HL-60/S4 treated with phorbol 12-myristate 13-acetate at 8.2 ng/mL for 4 days and 3 days (cell line): ENCODE data around the gene CR1.
"Not testable (repeated sequence)": the region's sequence is repeated elsewhere in the genome, so short reads cannot be mapped to it uniquely, and the experiment has no call there.

ENCODE experiments used
- in situ Hi-C: fragments of 300-500 bp; cut with MboI; formaldehyde crosslinking; loops from 2 replicates; pipeline ENCODE4 v1.15.0; 2022; ENCODE audit warnings: low sequenced_read_pairs

CR1 gene

DNA sequence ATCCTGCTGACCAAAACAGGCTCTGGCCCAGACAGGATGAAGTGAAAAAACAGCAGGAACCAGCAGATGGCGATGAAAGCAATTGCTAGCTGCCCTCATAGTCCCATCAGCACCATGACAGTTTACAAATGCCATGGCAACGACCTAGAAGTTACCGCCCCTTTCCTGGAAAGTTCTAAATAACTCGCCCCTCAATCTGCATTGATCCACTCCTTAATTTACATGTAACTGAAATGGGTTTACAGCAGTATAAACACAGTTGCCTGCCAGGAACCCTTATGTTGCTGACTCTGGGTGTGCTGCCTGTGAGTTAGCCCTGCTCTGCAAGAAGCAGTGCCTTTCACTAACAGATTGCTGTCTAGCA is 83.5 kb downstream of the CR1 start:
- in situ Hi-C loops, result no loop called here

DNA sequence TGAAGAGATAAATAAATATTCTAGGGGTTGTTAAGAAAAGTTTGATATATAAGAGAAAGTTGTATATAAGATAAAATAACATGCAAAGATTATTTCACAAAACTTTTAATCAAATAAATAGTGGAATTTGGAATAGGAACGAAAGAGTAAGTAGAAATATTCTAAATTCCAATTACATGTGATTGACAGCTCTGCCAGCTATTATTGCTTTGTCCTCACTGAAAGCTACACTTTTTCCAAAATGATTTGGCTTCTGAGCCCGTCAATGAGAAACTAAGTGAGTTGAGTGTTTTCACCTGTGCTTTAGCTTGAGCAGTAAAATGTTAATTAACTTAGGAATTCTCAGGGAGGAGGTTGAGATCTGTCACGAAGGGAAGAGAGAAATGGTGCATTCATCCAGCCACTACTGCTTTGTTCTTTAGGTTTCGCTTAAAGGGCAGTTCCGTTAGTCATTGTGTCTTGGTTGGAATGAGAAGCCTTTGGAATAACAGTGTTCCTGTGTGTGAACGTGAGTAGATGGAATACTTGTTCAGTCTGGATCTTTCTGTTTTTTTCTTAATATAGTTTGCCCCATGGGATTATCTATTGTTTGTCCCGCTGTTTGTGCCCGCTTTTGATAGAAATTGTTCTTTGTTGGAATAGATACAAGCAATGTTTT is 85.7 kb downstream of the CR1 start:
- in situ Hi-C loops, result no loop called here

DNA sequence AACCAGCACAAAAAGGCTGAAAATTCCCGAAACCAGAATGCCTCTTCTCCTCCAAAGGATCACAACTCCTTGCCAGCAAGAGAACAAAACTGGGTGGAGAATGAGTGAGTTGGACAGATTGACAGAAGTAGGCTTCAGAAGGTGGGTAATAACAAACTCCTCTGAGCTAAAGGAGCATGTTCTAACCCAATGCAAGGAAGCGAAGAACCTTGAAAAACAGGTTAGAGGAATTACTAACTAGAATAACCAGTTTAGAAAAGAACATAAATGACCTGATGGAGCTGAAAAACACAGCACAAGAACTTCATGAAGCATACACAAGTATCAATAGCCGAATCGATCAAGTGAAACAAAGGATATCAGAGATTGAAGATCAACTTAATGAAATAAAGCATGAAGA is 93.5 kb downstream of the CR1 start:
- in situ Hi-C loops, result not testable (repeated sequence)

DNA sequence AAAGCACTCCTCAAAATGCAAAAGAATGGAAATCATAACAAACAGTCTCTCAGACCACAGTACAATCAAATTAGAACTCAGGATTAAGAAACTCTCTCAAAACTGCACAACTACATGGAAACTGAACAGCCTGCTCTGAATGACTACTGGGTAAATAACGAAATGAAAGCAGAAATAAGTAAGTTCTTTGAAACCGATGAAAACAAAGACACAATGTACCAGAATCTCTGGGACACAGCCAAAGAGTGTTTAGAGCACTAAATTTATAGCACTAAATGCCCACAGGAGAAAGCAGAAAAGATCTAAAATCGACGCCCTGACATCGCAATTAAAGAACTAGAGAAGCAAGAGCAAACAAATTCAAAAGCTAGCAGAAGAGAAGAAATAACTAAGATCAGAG is 95.2 kb downstream of the CR1 start:
- in situ Hi-C loops, result not testable (repeated sequence)

DNA sequence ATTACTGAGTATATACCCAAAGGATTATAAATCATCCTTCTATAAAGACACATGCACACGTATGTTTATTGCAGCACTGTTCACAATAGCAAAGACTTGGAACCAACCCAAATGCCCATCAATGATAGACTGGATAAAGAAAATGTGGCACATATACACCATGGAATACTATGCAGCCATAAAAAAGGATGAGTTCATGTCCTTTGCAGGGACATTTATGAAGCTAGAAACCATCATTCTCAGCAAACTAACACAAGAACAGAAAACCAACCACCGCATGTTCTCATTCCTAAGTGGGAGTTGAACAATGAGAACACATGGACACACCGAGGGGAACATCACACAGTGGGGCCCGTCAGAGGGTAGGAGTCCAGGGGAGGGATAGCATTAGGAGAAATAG is 98.1 kb downstream of the CR1 start:
- in situ Hi-C loops, result not testable (repeated sequence)

DNA sequence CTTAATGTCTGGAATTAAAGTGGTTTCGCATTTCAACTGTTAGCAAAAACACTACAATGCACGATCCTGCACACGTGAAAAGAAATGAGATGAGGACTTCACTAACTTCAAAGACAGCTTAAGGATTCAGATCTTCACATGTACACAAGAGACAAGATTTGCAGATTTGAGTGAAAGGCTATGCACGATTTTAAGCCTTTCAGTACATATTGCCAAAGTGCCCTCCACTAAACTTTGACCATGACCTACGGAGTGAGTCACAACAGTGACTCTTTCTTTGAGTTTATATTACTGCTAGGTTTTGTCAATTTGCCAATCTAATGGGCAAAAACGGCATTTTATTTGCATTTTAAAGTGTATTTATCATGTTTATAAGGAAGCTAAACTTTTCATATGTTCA is 107.8 kb downstream of the CR1 start:
- in situ Hi-C loops, result no loop called here

DNA sequence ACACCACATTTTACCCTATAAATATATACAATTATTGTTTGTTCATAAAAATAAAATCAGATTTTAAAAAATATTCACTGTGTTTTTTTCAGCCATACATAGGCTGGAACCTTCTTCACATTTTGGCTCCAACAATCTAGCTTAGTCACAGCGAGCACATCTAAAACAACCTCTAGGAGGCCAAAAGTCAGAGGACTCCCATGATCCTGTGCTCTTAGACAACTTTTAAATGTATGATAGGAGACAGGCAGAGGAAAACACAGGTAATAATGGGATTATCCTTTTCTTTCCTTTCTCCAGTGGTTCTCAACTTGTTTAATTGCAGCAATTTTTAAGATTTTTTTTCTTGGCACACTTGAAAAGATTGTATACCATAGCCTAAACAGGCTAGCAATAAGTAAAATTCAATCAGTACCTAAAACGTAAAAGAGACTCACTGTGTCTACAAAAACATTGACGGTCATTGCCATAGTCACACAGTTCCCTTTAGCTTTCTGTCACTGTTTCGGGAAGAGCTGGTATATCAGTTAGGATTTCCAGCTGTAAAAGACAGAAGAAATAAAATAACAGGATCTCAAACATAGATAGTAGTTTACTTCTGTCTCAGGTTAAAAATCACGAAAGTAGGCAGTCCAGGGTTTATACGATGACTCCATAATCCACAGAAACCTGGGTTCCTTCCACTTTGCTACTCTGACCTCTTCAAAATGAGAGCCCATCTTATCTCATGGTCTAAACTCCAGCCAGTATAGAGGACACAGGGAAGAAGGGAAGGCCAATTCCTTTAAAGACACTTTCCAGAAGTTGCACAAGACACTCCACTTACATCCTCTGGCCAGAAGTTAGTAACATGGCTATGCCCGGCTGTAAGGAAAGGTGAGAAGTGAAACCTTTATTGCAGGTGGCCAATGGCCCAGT is 109.7 kb downstream of the CR1 start:
- in situ Hi-C loops, result no loop called here

DNA sequence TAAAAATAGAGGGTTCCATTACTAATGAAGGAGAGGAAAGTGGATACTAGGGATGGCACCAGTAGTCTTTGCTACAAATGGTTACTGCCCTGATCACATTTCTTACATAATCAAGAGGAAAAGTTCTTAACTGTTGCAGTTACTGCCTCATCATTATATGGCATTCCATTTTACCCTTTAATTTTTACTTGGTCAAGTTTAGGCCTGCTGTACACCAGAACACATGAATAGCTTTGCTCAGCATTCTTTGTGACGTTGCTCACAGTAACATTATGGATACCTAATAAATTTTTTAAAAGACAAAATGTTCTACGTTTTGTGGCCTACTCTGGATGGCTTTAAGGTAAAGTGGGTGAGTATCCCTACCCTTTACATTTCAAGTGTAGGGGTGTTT is 110.4 kb downstream of the CR1 start:
- in situ Hi-C loops, result no loop called here

DNA sequence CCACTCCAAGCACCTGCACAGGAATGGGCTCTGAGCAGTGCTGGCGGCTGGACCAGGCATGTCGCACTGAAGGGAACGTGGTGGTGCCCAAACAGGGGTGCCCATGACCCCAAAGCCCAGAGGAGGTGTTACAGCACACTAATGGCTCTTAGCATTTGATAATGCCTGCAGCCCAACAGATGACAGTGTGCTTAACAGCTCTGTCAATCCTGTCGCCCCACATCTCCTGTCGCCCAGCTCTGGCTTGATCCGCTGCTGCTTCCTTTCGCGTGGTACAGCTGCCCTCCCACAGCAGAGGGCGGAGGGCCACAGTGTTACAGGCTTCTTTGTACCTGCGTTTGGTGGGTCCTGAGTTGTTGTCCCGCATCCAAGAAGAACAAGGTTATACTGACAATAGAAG is 116.8 kb downstream of the CR1 start:
- in situ Hi-C loops, result no loop called here

DNA sequence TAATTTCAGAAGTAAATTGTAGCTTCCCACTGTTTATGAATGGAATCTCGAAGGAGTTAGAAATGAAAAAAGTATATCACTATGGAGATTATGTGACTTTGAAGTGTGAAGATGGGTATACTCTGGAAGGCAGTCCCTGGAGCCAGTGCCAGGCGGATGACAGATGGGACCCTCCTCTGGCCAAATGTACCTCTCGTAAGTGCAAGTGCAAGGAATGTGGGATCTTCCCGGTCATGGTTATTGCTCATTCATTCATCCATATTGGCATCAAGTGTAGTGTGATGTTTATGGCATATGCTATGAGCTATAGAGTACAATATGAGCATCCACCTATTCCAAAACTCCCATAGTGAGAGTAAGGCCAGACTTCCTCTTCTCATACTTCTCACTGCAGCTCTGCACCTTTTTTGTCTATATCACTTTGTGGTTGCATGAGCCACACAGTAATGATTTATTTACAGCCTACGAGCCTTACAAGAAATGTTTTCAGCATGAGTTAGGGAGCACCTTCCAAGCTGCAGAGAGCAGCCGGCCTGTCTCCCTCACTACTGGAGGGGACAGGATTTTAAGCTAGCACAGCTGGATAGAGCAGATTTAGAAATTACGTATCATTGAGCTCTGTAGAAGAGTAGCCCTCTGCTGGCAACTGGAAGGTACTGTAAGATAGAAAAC is 124.0 kb downstream of the CR1 start:
- in situ Hi-C loops, result no loop called here

DNA sequence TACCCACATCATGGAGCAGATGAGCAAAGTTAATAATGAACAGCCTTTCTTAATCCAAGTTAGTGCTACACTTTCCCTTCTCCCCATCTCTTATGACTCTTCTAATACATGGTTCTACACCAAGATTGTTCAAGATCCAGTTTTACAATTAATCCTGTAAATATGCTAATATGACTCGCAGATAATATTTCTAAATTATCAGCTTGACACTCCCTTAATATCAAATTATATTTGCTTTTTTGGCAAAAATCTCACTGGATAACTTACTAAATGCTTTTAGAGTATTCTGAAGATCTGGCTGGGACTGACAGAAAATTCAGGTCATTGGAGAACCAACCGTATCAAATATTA is 124.6 kb downstream of the CR1 start:
- in situ Hi-C loops, result no loop called here

DNA sequence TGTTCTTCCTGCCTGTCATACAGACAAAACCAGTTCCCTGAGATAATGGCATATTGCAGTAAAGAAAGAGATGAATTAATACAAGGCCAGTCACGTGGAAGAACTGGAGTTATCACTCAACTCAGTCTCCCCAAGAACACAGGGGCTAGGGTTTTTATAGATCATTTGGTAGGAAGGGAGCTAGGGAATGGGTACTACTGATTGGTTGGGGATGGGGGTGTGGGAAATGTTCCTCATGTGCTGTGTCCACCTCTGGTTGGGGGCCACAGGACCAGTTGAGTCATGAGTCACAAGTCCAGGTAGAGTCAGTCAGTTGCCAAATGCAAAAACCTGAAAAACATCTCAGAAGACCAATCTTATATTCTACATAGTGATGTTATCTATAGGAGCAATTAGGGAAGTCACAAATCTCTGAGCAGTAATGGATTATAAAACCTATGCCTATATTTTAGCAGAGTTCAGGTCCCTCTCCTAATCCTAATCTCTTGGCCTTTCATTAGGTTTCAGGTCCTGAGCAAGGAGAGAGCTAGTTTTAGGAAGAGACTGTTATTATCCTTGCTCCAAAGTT is 129.6 kb downstream of the CR1 start:
- in situ Hi-C loops, result not testable (repeated sequence)

DNA sequence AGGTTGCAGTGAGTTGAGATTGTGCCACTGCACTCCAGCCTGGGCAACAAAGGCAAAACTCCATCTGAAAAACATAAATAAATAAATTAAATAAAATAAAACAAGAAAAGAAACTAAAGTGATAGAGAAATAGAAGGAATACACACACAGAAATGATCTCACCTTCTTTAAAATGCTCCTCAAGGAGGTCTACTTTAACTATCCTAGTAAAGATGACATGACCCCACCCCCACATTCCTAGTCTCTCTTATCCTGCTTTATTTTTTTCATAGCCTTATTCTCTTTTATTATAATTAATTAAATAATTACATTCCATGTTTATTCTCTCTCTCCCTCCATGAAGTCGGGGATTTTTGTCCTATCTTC is 131.0 kb downstream of the CR1 start:
- in situ Hi-C loops, result no loop called here

DNA sequence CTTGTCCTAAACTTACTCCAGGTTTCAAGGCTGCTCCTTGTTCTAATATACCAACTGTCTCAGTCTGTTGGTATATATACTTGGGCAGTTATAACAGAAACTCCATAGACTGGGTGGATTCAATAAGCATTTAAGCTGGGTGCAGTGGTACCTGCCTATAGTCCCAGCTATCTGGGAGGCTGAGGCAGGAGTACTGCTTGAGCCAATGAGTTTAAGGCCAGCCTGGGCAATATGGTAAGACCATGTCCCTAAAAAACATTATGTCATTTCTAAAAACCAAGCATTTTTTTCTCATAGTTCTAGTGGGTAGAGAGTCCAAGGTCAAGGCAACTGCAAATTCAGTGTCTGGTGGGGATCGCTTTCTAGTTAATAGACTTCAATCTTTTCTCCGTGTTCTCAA is 131.5 kb downstream of the CR1 start:
- in situ Hi-C loops, result no loop called here

DNA sequence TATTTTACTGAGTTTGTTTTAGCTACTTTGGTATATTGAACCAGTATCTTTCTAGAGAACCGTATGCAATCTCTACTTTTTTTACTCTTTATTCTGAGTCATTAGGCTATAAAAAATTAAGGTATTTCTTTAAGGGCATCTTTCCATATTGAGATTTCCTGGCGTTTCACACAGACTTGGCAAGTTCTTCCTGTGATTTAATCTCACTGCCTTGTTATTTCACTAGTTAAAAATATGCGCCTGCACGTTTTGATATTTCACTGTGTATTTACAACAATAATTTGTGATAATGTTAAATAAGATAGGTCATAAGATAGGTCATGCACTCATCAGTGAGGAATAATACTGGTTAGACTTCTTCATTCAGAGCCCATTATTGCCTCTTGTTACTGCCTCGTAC is 132.8 kb downstream of the CR1 start:
- in situ Hi-C loops, result no loop called here

DNA sequence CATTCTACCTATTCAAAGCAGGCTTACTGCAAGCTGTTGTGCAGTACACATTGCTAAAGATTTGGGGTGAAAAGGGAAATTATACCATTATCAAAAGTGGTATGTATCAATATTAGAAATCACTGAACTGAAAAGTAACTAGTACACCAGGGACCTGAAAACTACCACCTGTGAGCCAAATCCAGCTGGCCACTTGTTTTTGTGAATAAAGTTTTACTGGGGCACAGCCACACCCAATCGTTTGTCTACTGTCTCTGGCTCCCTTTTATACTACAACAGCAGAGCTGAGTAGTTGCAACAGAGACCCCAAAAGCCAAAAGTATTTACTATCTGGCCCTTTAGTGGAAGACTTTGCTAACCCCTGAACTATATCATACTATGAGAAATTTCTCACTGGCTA is 135.2 kb downstream of the CR1 start:
- in situ Hi-C loops, result no loop called here

DNA sequence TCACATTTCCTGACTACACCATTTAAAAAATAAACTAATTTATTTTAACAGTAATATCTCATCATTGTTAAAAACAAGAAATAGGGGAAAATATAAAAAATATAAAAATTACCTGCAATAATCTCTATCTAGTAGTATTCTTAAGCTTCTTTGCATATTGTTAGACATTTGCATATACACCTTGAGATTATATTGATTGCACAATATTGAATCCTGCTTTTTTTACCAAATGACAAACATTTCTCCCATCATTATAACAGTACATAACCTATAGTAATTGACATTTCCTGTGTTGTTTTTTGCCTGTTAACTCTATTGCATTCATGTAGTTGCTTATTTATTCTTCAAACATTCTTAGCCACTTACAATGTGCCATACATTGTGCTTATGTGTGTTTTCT is 137.3 kb downstream of the CR1 start:
- in situ Hi-C loops, result no loop called here

DNA sequence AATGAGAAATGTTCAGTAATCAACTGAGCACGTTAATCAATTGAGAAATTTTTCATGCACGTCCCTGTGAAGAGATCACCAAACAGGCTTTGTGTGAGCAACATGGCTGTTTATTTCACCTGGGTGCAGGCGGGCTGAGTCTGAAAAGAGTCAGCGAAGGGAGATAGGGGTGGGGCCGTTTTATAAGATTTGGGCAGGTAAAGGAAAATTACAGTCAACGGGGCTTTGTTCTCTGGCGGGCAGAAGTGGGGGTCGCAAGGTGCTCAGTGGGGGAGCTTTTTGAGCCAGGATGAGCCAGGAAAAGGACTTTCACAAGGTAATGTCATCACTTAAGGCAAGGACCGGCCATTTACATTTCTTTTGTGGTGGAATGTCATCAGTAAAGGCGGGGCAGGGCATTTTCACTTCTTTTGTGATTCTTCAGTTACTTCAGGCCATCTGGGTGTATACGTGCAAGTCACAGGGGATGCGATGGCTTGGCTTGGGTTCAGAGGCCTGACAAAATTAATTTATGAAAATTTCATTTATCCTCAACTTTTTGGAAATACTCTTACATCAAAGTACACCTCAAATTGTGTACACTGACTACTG is 137.8 kb downstream of the CR1 start:
- in situ Hi-C loops, result not testable (repeated sequence)

DNA sequence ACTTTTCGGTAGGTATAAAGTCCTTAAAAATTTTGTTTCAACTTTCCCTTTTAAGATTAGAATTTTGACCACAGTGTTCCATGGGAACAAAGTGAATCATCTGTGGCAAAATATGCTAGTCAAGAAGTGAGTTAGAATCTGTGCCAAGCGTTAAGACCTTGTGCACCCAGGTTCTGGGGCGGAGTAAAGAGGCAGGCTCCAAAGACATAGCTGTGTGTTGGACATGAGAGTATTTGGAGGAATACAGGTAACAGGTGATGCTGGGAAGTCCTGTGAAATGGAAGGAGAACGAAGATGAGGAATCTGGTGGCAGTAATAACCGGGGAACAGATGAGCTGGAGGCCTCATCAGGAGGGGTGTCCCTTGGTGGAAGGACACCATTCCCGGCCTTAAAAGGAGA is 138.3 kb downstream of the CR1 start:
- in situ Hi-C loops, result not testable (repeated sequence)

DNA sequence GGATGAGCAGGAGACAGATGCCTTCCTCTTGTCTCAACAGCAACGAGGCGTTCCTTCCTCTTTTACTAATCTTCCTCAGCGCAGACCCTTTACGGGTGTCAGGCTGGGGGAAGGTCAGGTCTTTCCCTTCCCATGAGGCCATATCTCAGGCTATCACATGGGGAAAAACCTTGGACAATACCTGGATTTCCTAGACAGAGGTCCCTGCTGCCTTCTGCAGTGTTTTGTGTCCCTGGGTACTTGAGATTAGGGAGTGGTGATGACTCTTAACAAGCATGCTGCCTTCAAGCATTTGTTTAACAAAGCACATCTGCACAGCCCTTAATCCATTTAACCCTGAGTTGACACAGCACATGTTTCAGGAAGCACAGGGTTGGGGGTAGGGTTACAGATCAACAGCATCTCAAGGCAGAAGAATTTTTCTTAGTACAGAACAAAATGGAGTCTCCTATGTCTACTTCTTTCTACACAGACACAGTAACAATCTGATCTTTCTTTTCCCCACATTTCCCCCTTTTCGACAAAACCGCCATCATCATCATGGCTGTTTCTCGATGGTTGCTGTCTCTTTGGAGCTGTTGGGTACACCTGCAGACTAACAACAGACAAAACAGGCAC is 139.7 kb downstream of the CR1 start:
- in situ Hi-C loops, result not testable (repeated sequence)
